Smooth muscle cell (in vitro differentiated cells): ENCODE results near the gene NFKBIA. TPM values are rescaled to one million over a fixed set of nuclear protein-coding genes. Genes with fewer than 3 reads are reported as not detected.

ENCODE experiments used
- DNase-seq: peaks from one replicate; lab custom pipeline; 2025; ENCODE audit not compliant: unreplicated experiment; lab: John Stamatoyannopoulos, UW
- H2AFZ ChIP-seq: fragments of 200-600 bp; sonication (generic); 2 replicates; pipeline ENCODE4 v1.6.0; 2016; ENCODE audit warnings: antibody characterized with exemption, low read depth, mild to moderate bottlenecking
- H3F3A ChIP-seq: fragments of 200-600 bp; sonication (generic); 2 replicates; pipeline ENCODE4 v1.6.0; 2017; ENCODE audit warnings: antibody characterized with exemption, low read depth
- H3K27ac ChIP-seq: fragments of 200-600 bp; sonication (generic); 2 replicates; pipeline ENCODE4 v1.5.1; 2016; ENCODE audit warnings: low read depth, mild to moderate bottlenecking
- H3K27me3 ChIP-seq: fragments of 200-600 bp; sonication (generic); 2 replicates; pipeline ENCODE4 v1.6.1; 2016; ENCODE audit warnings: low read depth, mild to moderate bottlenecking
- H3K36me3 ChIP-seq: fragments of 200-600 bp; sonication (generic); 2 replicates; pipeline ENCODE4 v1.5.1; 2016; ENCODE audit warnings: low read depth
- H3K4me1 ChIP-seq: fragments of 200-600 bp; sonication (generic); 2 replicates; pipeline ENCODE4 v1.5.1; 2016; ENCODE audit warnings: low read depth
- H3K4me2 ChIP-seq: fragments of 200-600 bp; sonication (generic); 2 replicates; pipeline ENCODE4 v1.6.0; 2016; ENCODE audit warnings: mild to moderate bottlenecking
- H3K4me3 ChIP-seq: fragments of 200-600 bp; sonication (generic); 2 replicates; pipeline ENCODE4 v1.5.1; 2016; ENCODE audit warnings: mild to moderate bottlenecking
- H3K79me2 ChIP-seq: fragments of 200-600 bp; sonication (generic); 2 replicates; pipeline ENCODE4 v1.6.0; 2016; ENCODE audit warnings: low read depth, mild to moderate bottlenecking
- H3K9ac ChIP-seq: fragments of 200-600 bp; sonication (generic); 2 replicates; pipeline ENCODE4 v1.6.0; 2016; ENCODE audit warnings: low read depth
- H3K9me3 ChIP-seq: fragments of 200-600 bp; sonication (generic); replicated peaks from 2 replicates; pipeline ENCODE4 v1.5.1; 2016; ENCODE audit warnings: low read depth
- H4K20me1 ChIP-seq: fragments of 200-600 bp; sonication (generic); 2 replicates; pipeline ENCODE4 v1.6.0; 2016; ENCODE audit warnings: low read depth
- WGBS: methylation state at CpG from one replicate; pipeline ENCODE4 v1.1.7; 2016; ENCODE audit warnings: low lambda C conversion rate; 5-methylcytosine and 5-hydroxymethylcytosine counted together
- polyA plus RNA-seq: library from polyadenylated mRNA; unstranded; fragments of >200 nt; fragmentation: Nextera tagmentation; extraction: Ambion mirVana; gene quantifications from 2 replicates; pipeline ENCODE4 v1.2.1, GENCODE V29; 2016
- total RNA-seq: library from RNA; depleted of rRNA; stranded (reverse); fragments of >200 nt; gene quantifications from 2 replicates; pipeline ENCODE4 v1.2.3, GENCODE V29; 2014
- TF ChIP-seq, protein P1 (sequence below): fragments of 200-600 bp; sonication (generic); IDR thresholded peaks from 2 replicates; pipeline ENCODE4 v1.5.1; 2017; ENCODE audit warnings: borderline replicate concordance, mild to moderate bottlenecking, antibody characterized with exemption; ENCODE audit not compliant: insufficient read depth, poor library complexity, severe bottlenecking

The NFKBIA gene
- total and polyA plus RNA-seq, 2 experiments from 2014 or later: 215 to 223 TPM

DNA sequence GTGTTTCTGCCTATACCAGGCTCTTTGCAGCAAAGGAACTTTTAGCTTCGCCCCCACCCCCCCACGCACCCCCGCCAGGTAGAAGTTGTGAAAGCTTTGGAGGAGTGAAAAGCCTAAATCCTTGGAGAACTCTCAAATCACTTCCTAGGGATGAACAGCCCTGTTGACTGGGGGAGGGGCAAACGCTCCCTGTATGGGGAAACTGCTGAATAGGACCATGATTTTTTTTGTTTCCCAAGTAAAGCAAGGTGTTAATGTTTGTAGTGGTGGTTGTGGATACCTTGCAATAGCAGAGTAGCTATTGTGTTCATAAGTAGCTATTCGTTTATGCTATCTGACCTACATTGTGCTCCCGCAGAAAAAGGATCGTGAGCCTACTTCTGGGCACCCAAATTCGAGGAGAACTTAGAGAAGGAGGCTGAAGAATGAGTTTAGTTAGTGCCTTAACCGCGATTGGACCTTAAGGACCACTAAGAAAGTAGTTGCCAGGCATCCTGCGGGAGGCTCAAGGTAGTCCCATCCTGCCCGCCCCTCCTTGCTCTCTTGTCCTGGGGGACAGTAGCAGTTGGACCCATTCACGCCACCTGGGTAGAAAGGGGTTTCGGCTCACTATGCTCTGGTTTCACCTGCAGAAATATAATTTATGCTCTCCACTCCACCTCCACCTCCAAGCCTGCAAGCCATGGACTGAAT lies 901 bp upstream of the NFKBIA start:
- Histone ChIP-seq H3K9ac (peak overlapping the region; percentile 98), H3K36me3 (peaks cover 10% of the 10 kb centered on the region), H3K9me3 (no peaks in the 10 kb centered on the region), H3K4me2 (peak overlapping the region; percentile 87), H2AFZ (no peak overlapping the region), H3K4me3 (peak overlapping the region; percentile 99), H3K27ac (peak overlapping the region; percentile 88), H3K4me1 (peaks cover 27% of the 10 kb centered on the region), H3K79me2 (peaks cover 26% of the 10 kb centered on the region), H4K20me1 (peaks cover 33% of the 10 kb centered on the region), H3F3A (peaks cover 32% of the 10 kb centered on the region), H3K27me3 (no peaks in the 10 kb centered on the region)
- WGBS: 38% methylated on average over 14 of the region's 14 CpGs
- DNase-seq: no peak
- TF ChIP-seq, protein P1, sequence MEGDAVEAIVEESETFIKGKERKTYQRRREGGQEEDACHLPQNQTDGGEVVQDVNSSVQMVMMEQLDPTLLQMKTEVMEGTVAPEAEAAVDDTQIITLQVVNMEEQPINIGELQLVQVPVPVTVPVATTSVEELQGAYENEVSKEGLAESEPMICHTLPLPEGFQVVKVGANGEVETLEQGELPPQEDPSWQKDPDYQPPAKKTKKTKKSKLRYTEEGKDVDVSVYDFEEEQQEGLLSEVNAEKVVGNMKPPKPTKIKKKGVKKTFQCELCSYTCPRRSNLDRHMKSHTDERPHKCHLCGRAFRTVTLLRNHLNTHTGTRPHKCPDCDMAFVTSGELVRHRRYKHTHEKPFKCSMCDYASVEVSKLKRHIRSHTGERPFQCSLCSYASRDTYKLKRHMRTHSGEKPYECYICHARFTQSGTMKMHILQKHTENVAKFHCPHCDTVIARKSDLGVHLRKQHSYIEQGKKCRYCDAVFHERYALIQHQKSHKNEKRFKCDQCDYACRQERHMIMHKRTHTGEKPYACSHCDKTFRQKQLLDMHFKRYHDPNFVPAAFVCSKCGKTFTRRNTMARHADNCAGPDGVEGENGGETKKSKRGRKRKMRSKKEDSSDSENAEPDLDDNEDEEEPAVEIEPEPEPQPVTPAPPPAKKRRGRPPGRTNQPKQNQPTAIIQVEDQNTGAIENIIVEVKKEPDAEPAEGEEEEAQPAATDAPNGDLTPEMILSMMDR: no peak

DNA sequence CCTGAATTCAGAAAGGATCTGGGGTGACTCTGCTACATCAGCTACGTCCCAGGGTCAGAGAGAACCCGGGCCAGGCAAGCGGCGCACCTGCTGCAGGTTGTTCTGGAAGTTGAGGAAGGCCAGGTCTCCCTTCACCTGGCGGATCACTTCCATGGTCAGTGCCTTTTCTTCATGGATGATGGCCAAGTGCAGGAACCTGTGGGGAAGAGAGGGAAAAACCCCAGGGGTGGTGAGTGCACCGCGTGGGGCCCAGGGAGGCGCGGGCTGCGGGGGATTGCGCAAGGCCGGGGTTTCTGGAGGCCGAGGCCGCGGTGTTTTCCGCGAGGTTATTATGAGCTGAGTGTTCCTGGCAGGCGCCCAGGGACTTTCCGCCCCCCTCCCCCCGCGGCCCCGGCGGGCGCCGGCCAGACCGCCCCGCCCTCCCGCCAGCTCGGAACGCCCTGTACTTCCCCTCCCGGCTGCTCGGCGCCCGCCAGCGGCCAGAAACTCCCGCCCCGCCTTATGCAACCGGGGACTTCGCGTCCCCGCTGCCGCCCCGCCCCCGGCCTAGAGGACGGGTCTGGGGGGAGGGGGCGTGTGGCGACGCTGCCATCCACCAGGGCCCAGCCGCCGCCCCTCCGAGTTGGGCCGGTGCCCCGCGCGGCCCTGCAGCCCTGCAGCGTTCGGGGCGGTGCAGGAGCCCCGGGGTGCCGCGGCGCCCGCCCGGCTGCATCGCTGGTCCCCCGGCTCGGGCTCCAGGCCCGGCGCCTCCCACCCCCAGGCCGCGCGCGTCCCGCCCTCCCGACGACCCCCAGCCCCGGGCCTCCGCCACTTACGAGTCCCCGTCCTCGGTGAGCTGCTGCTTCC lies 723 bp downstream of the NFKBIA start:
- no peaks in the 10 kb centered on the region for H3K9me3 ChIP-seq
- DNase-seq: peak; percentile 87
- no peak overlapping the region for H2AFZ ChIP-seq
- TF ChIP-seq, protein P1: no peak
- H3K27me3 ChIP-seq: no peaks in the 10 kb centered on the region
- H3F3A ChIP-seq: peaks cover 32% of the 10 kb centered on the region
- peak overlapping the region; percentile 98 for H3K9ac ChIP-seq
- 5% methylated on average over 28 of the region's 81 CpGs for WGBS
- peaks cover 33% of the 10 kb centered on the region for H4K20me1 ChIP-seq
- peaks cover 26% of the 10 kb centered on the region for H3K79me2 ChIP-seq
- H3K4me2 ChIP-seq: peak overlapping the region; percentile 87
- H3K4me1 ChIP-seq: peaks cover 27% of the 10 kb centered on the region
- peak overlapping the region; percentile 99 for H3K4me3 ChIP-seq
- H3K36me3 ChIP-seq: peaks cover 10% of the 10 kb centered on the region
- peak overlapping the region; percentile 88 for H3K27ac ChIP-seq

DNA sequence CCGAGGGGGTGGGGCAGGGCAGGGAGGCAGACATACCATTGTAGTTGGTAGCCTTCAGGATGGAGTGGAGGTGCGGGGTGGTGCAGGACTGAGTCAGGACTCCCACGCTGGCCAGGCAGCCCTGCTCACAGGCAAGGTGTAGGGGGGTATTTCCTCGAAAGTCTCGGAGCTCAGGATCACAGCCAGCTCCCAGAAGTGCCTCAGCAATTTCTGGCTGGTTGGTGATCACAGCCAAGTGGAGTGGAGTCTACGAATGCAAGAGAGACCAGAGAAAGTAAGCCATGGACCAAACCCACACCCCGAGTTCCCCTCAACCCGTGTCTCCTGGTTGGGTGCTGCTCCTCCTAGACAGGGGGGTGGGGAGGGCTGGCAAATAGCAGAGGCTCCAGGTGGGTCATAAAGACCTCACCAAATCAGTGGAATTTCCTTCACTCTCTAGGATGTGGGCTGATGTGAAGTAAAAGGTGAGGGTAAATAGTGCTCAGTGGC lies 1.4 kb downstream of the NFKBIA start:
- Histone ChIP-seq H3K27me3 (no peaks in the 10 kb centered on the region), H3K4me1 (peaks cover 27% of the 10 kb centered on the region), H3K9ac (peak overlapping the region; percentile 88), H3K79me2 (peaks cover 26% of the 10 kb centered on the region), H3F3A (peaks cover 37% of the 10 kb centered on the region), H3K4me3 (peak overlapping the region; percentile 99), H2AFZ (no peak overlapping the region), H3K4me2 (peak overlapping the region; percentile 87), H3K9me3 (no peaks in the 10 kb centered on the region), H3K36me3 (peaks cover 10% of the 10 kb centered on the region), H4K20me1 (peaks cover 33% of the 10 kb centered on the region), H3K27ac (peak overlapping the region; percentile 88)
- no peak for DNase-seq
- TF ChIP-seq, protein P1: no peak
- 57% methylated on average over 8 of the region's 8 CpGs for WGBS
